K562 (cell line): ENCODE measurements around the gene ARHGAP10. TPM values are rescaled to one million over a fixed set of nuclear protein-coding genes. Genes with fewer than 3 reads are reported as not detected.

Source experiments
- ATAC-seq: fragments of 200-7000 bp; cut with Tn5 transposase; 3 replicates; pipeline ENCODE4 v1.9.1; 2020; ENCODE audit warnings: moderate library complexity
- BruUV-seq: library from RNA; stranded (reverse); fragments of 400-500 nt; replicated peaks from 2 replicates; lab custom pipeline; 2021; lab: Mats Ljungman, UMichigan
- CTCF ChIA-PET: fragments of 300-600 bp; formaldehyde crosslinking; extraction: SDS; loops from one replicate; lab custom pipeline; 2021; ENCODE audit warnings: low intra/inter-chr PET ratio; lab: Yijun Ruan, JAX
- POLR2A ChIA-PET: fragments of 300-600, 350-650 bp; sonication (Branson Sonifier 250); formaldehyde crosslinking; extraction: SDS; loops from one replicate; lab custom pipeline; 2021; ENCODE audit warnings: antibody characterized with exemption, inconsistent platforms; lab: Yijun Ruan, JAX
- DNase-seq, 4 experiments: peaks; one replicate each; pipeline versions ENCODE4 v3.0.0 to v3.0.0-alpha.2; 2011 to 2018; ENCODE audit warnings: low spot score in 3 of 4, mixed read lengths in 3 of 4; ENCODE audit errors: extremely low read depth in 1 of 4
- FAIRE-seq: peaks from 2 replicates; lab custom pipeline; 2011; peaks lifted over from hg19 to GRCh38; lab: Jason Lieb, UNC
- H2AFZ ChIP-seq: 2 replicates; pipeline ENCODE4 v1.6.0; 2011; ENCODE audit warnings: low read depth, low read length, control low read depth, inconsistent platforms
- H3K27ac ChIP-seq: fragments of 200-600 bp; 3 replicates; pipeline ENCODE4 v1.8.0; 2011; ENCODE audit warnings: low read depth, mild to moderate bottlenecking, control low read depth, inconsistent platforms, low read length, moderate library complexity, mixed read lengths; ENCODE audit errors: extremely low read depth
- H3K27me3 ChIP-seq, 2 experiments: fragments of 300-600 bp in 1 of 2; 2 replicates in 1 of 2; 3 replicates in 1 of 2; pipeline versions ENCODE4 v1.6.0 to v1.8.0; 2011; ENCODE audit warnings: inconsistent platforms in 2 of 2, low read length in 2 of 2, mild to moderate bottlenecking in 1 of 2, mixed read lengths in 1 of 2, moderate library complexity in 1 of 2; ENCODE audit not compliant: control insufficient read depth in 2 of 2, insufficient read depth in 2 of 2
- H3K36me3 ChIP-seq: fragments of 300-600 bp; 3 replicates; pipeline ENCODE4 v1.8.0; 2011; ENCODE audit warnings: mild to moderate bottlenecking, low read length, inconsistent platforms; ENCODE audit not compliant: control insufficient read depth, insufficient read depth
- H3K4me1 ChIP-seq, 2 experiments: fragments of 200-600 bp in 1 of 2; replicated peaks in 1 of 2; 2 replicates in 1 of 2; 3 replicates in 1 of 2; pipeline versions ENCODE4 v1.5.1 to v1.8.0; 2011; ENCODE audit warnings: inconsistent platforms in 2 of 2, low read length in 2 of 2, mild to moderate bottlenecking in 1 of 2, mixed read lengths in 1 of 2, moderate library complexity in 1 of 2; ENCODE audit not compliant: control insufficient read depth in 2 of 2, insufficient read depth in 2 of 2
- H3K4me2 ChIP-seq: 2 replicates; pipeline ENCODE4 v1.6.1; 2011; ENCODE audit warnings: low read length, control low read depth, inconsistent platforms, mixed read lengths; ENCODE audit not compliant: insufficient read depth
- H3K4me3 ChIP-seq: fragments of 200-600 bp; sonication (generic), shearing (Covaris generic); 2 replicates; pipeline ENCODE4 v1.5.1; 2016; ENCODE audit warnings: control low read depth, inconsistent platforms
- H3K79me2 ChIP-seq: fragments of 200-600 bp; 3 replicates; pipeline ENCODE4 v1.8.0; 2011; ENCODE audit warnings: low read length, inconsistent platforms; ENCODE audit not compliant: control insufficient read depth, insufficient read depth
- H3K9ac ChIP-seq, 2 experiments: 2 replicates each; pipeline versions ENCODE4 v1.6.0 to v1.6.1; 2011; ENCODE audit warnings: low read depth in 2 of 2, low read length in 2 of 2, control low read depth in 1 of 2, inconsistent platforms in 1 of 2, mild to moderate bottlenecking in 1 of 2, mixed read lengths in 1 of 2; ENCODE audit not compliant: insufficient read depth in 1 of 2
- H3K9me1 ChIP-seq: one replicate; pipeline ENCODE4 v1.6.0; 2011; ENCODE audit warnings: inconsistent platforms, mild to moderate bottlenecking, low read length, moderate library complexity; ENCODE audit not compliant: control insufficient read depth, insufficient read depth
- H3K9me3 ChIP-seq: replicated peaks from 2 replicates; pipeline ENCODE4 v1.5.1; 2011; ENCODE audit warnings: low read depth, low read length, inconsistent platforms; ENCODE audit not compliant: control insufficient read depth, insufficient read depth
- H4K20me1 ChIP-seq: replicated peaks from 2 replicates; pipeline ENCODE4 v1.6.1; 2011; ENCODE audit warnings: low read length, inconsistent platforms, mixed read lengths; ENCODE audit not compliant: control insufficient read depth, insufficient read depth
- CBFA2T2 ChIP-seq: fragments of 450-650 bp; conservative IDR thresholded peaks from 2 replicates; pipeline ENCODE4 v1.6.1; 2017; ENCODE audit warnings: mild to moderate bottlenecking
- CBFA2T3 ChIP-seq: fragments of 450-650 bp; IDR thresholded peaks from 2 replicates; pipeline ENCODE4 v1.6.1; 2017
- E2F4 ChIP-seq: sonication (generic); formaldehyde crosslinking; IDR thresholded peaks from 2 replicates; pipeline ENCODE4 v1.8.0; 2022; ENCODE audit warnings: mild to moderate bottlenecking, low read depth, missing genetic modification reagents
- E2F8 ChIP-seq: fragments of 450-650 bp; IDR thresholded peaks from 2 replicates; pipeline ENCODE4 v1.7.1; 2018; ENCODE audit warnings: mild to moderate bottlenecking, low read depth; ENCODE audit not compliant: partially characterized antibody
- NCOA1 ChIP-seq: fragments of 450-650 bp; IDR thresholded peaks from 2 replicates; pipeline ENCODE4 v1.6.1; 2016; ENCODE audit warnings: low read depth
- WHSC1 ChIP-seq: IDR thresholded peaks from one replicate; pipeline ENCODE4 v1.6.1; 2012; ENCODE audit warnings: low read length, control low read depth, inconsistent platforms
- ZNF217 ChIP-seq: sonication (generic); formaldehyde crosslinking; IDR thresholded peaks from 2 replicates; pipeline ENCODE4 v1.8.0; 2022; ENCODE audit warnings: mild to moderate bottlenecking, missing genetic modification reagents
- ZNF316 ChIP-seq: fragments of 450-650 bp; IDR thresholded peaks from 2 replicates; pipeline ENCODE4 v1.6.1; 2016
- ZNF561 ChIP-seq: fragments of 450-650 bp; formaldehyde crosslinking; conservative IDR thresholded peaks from 2 replicates; pipeline ENCODE4 v1.4.0; 2020; ENCODE audit warnings: mild to moderate bottlenecking, moderate library complexity
- WGBS: fragments of 100-300 bp; shearing (Covaris generic); methylation state at CpG from one replicate; pipeline ENCODE4 v1.1.6; 2016; ENCODE audit warnings: low coverage, mixed read lengths; ENCODE audit not compliant: insufficient coverage; ENCODE audit errors: missing lambda C conversion rate; 5-methylcytosine and 5-hydroxymethylcytosine counted together
- in situ Hi-C: fragments of 300-500 bp; cut with MboI; formaldehyde crosslinking; loops from 4 replicates; pipeline ENCODE4 v1.15.0; 2018; ENCODE audit warnings: inconsistent platforms, mixed read lengths
- intact Hi-C: fragments of 100-400 bp; cut with micrococcal nuclease; formaldehyde crosslinking; loops from 2 replicates; pipeline ENCODE4 v1.14.2; 2022
- polyA plus RNA-seq, 8 experiments: library from polyadenylated mRNA; depleted of rRNA in 4 of 8; stranded (reverse) in 5 of 8; unstranded in 3 of 8; fragments of >200 nt; fragmentation: Nextera tagmentation in 2 of 8; fragmentation: Illumina TruSeq in 1 of 8; extraction: Ambion mirVana in 2 of 8; extraction: Trizol in 1 of 8; gene quantifications; 2 replicates each; pipeline versions ENCODE4 v1.2.1 to v1.2.3, GENCODE V29; 2011 to 2014; ENCODE audit warnings: inconsistent platforms in 1 of 8, missing spikeins in 1 of 8
- total RNA-seq, 7 experiments: library from RNA; depleted of rRNA in 6 of 7; stranded (reverse); fragments of >200 nt in 6 of 7; fragmentation: Illumina TruSeq in 2 of 7; extraction: Trizol in 2 of 7; gene quantifications; 2 replicates each; pipeline versions ENCODE4 v1.2.1 to v1.2.3, GENCODE V29; 2011 to 2021; ENCODE audit warnings: low replicate concordance in 1 of 7

The ARHGAP10 gene
- total and polyA plus RNA-seq, 9 of the 15 experiments (the other 6 are each of a cell fraction or from before 2014, with no cell fraction given): 0.03 to 0.22 (median 0.06) TPM; not detected in 3

- Histone ChIP-seq H2AFZ (no peak overlapping the region), H3K9ac (no peak overlapping the region), H3K4me3 (no peak overlapping the region), H4K20me1 (no peaks in the 10 kb centered on the region), H3K9me1 (no peaks in the 10 kb centered on the region), H3K4me1 (no peaks in the 10 kb centered on the region), H3K79me2 (no peaks in the 10 kb centered on the region), H3K36me3 (no peaks in the 10 kb centered on the region), H3K27me3 (peaks cover 0 to 4% of the 10 kb centered on the region in 2 experiments; a peak in 2 of 5 replicates), H3K4me2 (no peak overlapping the region), H3K27ac (no peak overlapping the region), H3K9me3 (no peaks in the 10 kb centered on the region)
- WGBS: 0% methylated on average over 3 of the region's 3 CpGs
- DNase-seq (no peak), FAIRE-seq (no peak), ATAC-seq (no peak)
- intact Hi-C loops (no loop called here), in situ Hi-C loops (no loop called here)
- TF ChIP-seq NCOA1: no peak
- no peak for TF ChIP-seq CBFA2T2
- TF ChIP-seq CBFA2T3: no peak
- TF ChIP-seq E2F4 (CRISPR knock-in tag): no peak
- no peak for TF ChIP-seq WHSC1
- no peak for TF ChIP-seq ZNF561
- no peak for TF ChIP-seq E2F8
- TF ChIP-seq ZNF316: no peak
- TF ChIP-seq ZNF217 (CRISPR knock-in tag): no peak
- no TSS peak for BruUV-seq
- ChIA-PET CTCF (no interaction called here), POLR2A (no interaction called here)
Observed at GRCh38 chr4:147765121-147765529, 33.2 kb downstream of the ARHGAP10 start.
